Transverse colon (tissue), 4 donors: ENCODE results near the gene TRAF3. TPM values are rescaled to one million over a fixed set of nuclear protein-coding genes. Genes with fewer than 3 reads are reported as not detected.
A peak's percentile ranks its signal among the peaks of the same experiment; 100 is the strongest.

Source experiments
- DNase-seq: peaks from one replicate; pipeline ENCODE4 v3.0.0-alpha.2; 2019
- H3K27ac ChIP-seq, 4 donors: fragments of 200-600 bp; sonication (generic); 2 replicates each; pipeline ENCODE4 v1.5.1; 2016 to 2018; ENCODE audit warnings: inconsistent platforms in 4 of 4
- H3K27me3 ChIP-seq: fragments of 200-600 bp; sonication (generic); 2 replicates; pipeline ENCODE4 v1.5.1; 2017; ENCODE audit warnings: inconsistent platforms
- H3K36me3 ChIP-seq, 4 donors: fragments of 200-600 bp; sonication (generic); 2 replicates each; pipeline ENCODE4 v1.5.1; 2017 to 2019; ENCODE audit warnings: inconsistent platforms in 4 of 4
- H3K4me1 ChIP-seq, 4 donors: fragments of 200-600 bp; sonication (generic); 2 replicates each; pipeline ENCODE4 v1.5.1; 2017 to 2020; ENCODE audit warnings: inconsistent platforms in 4 of 4
- H3K4me3 ChIP-seq, 4 donors: fragments of 200-600 bp; sonication (generic); 1 replicate in 1 of 4; 2 replicates in 3 of 4; pipeline versions ENCODE4 v1.5.1 to v1.6.1; 2017 to 2019; ENCODE audit warnings: inconsistent platforms in 4 of 4
- H3K9me3 ChIP-seq, 2 donors: fragments of 200-600 bp; sonication (generic); 2 replicates each; pipeline ENCODE4 v1.5.1; 2017 to 2019; ENCODE audit warnings: inconsistent platforms in 2 of 2
- EP300 ChIP-seq: sonication (generic); formaldehyde crosslinking; IDR thresholded peaks from one replicate; pipeline ENCODE4 v1.6.1; 2017; ENCODE audit warnings: antibody characterized with exemption, low read depth
- POLR2A ChIP-seq: fragments of 450-650 bp; IDR thresholded peaks from one replicate; pipeline ENCODE4 v1.6.1; 2016; ENCODE audit warnings: antibody characterized with exemption, mild to moderate bottlenecking, moderate library complexity
- POLR2AphosphoS5 ChIP-seq, 3 donors: sonication (generic); formaldehyde crosslinking; IDR thresholded peaks; one replicate each; pipeline ENCODE4 v1.6.1; 2016; ENCODE audit warnings: antibody characterized with exemption in 3 of 3
- WGBS, 2 donors: methylation state at CpG; one replicate each; pipeline ENCODE4 v1.1.5; 2018; ENCODE audit warnings: low coverage in 1 of 2; 5-methylcytosine and 5-hydroxymethylcytosine counted together
- in situ Hi-C, 4 donors: fragments of 200-750 bp; cut with MboI; loops; one replicate each; pipeline versions ENCODE4 v1.15.0 to v1.15.1; 2017; ENCODE audit warnings: low sequenced_read_pairs in 3 of 4, low pct_ligation_motif_present in 1 of 4, low pct_unique_long_range_greater_than_20kb in 1 of 4
- intact Hi-C: fragments of 100-400 bp; cut with DNase I; formaldehyde crosslinking; loops from one replicate; pipeline ENCODE4 v1.15.1; 2023; ENCODE audit warnings: low total_unique reads
- total RNA-seq, 4 donors: library from RNA; depleted of rRNA; stranded (reverse); fragments of >200 nt; gene quantifications; one replicate each; pipeline ENCODE4 v1.1.0, GENCODE V29; 2016
- TF ChIP-seq, protein P1 (sequence below), 5 experiments: fragments of 200-600 bp in 3 of 5; fragments of 450-650 bp in 2 of 5; sonication (generic) in 3 of 5; IDR thresholded peaks; 1 replicate in 2 of 5; 2 replicates in 3 of 5; pipeline ENCODE4 v1.5.1; 2016 to 2017; ENCODE audit warnings: antibody characterized with exemption in 5 of 5, inconsistent platforms in 3 of 5, mild to moderate bottlenecking in 2 of 5, moderate library complexity in 1 of 5

TRAF3 gene
- total RNA-seq, 4 donors from 2014 or later = 18.7 to 28.9 (median 25.0) TPM

DNA sequence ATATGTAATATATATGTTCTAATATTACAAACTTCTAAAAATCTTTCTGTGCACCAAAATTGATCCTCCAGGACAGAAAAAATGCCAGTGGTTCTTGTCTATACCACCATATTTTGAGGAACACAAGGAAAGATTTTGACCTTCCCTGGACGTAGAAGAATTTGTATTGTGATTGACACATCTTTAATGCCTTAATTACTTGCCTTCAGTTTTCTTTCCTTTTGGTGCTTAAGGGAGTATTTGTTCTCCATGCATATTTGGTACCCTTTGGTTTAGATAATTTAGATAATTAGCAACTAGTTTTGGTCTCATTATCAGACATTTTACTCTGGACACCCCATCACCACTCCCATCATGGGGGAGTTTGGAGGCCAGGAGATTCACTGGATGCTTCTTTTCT, 27.6 kb downstream of the TRAF3 start:
- peak overlapping the region in 2 of 4 donors; percentile 15 to 60 for H3K27ac ChIP-seq
- H3K9me3 ChIP-seq = no peaks in the 10 kb centered on the region
- in situ Hi-C loops = no loop called here
- no peaks in the 10 kb centered on the region for H3K36me3 ChIP-seq
- intact Hi-C loops = no loop called here
- peaks cover 17 to 36% (median 20%) of the 10 kb centered on the region in 4 donors for H3K4me1 ChIP-seq
- no peaks in the 10 kb centered on the region for H3K27me3 ChIP-seq
- DNase-seq = no peak
- 80 to 82% methylated on average over 1 of the region's 1 CpG for WGBS, 2 donors
- H3K4me3 ChIP-seq = no peak overlapping the region
- TF ChIP-seq POLR2AphosphoS5 (IDR thresholded peaks at IDR 0.05) = no peak
- TF ChIP-seq, protein P1, sequence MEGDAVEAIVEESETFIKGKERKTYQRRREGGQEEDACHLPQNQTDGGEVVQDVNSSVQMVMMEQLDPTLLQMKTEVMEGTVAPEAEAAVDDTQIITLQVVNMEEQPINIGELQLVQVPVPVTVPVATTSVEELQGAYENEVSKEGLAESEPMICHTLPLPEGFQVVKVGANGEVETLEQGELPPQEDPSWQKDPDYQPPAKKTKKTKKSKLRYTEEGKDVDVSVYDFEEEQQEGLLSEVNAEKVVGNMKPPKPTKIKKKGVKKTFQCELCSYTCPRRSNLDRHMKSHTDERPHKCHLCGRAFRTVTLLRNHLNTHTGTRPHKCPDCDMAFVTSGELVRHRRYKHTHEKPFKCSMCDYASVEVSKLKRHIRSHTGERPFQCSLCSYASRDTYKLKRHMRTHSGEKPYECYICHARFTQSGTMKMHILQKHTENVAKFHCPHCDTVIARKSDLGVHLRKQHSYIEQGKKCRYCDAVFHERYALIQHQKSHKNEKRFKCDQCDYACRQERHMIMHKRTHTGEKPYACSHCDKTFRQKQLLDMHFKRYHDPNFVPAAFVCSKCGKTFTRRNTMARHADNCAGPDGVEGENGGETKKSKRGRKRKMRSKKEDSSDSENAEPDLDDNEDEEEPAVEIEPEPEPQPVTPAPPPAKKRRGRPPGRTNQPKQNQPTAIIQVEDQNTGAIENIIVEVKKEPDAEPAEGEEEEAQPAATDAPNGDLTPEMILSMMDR (IDR thresholded peaks at IDR 0.05) = no peak
- no peak for TF ChIP-seq EP300
- no peak for TF ChIP-seq POLR2A

DNA sequence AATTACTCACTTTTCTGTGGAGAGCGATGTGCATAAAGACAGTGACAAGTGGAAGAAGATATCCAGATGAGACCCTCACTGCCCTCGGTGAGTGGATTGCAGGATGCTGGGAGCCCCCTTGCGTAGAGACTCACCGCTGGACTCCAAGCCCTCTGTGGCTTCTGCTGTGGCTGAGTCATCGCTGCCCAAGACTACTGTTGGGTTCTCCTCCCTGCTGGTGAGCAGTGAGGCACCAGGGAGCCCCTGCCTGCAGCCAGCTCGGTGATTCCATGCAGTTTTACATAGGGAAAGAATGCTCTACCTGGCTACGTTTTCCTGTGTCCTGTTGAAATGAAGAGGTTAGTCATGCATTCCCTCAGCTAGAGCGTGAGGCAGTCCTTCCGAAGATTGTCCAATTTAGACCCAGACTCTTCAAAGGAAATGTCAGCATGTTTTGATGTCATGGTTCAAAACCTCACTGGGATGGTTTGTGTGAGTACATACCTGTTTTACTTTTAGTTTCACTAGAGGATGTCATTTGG, 28.2 kb downstream of the TRAF3 start:
- in situ Hi-C loops (no loop called here), intact Hi-C loops (no loop called here)
- peak; percentile 46 for DNase-seq
- 69 to 83% methylated on average over 1 to 9 of the region's 9 CpGs for WGBS, 2 donors
- H3K4me1 ChIP-seq = peaks cover 17 to 32% (median 20%) of the 10 kb centered on the region in 4 donors
- no peaks in the 10 kb centered on the region for H3K27me3 ChIP-seq
- H3K4me3 ChIP-seq = no peak overlapping the region
- peak overlapping the region in 3 of 4 donors; percentile 15 to 60 (median 49) for H3K27ac ChIP-seq
- TF ChIP-seq POLR2A (no peak), EP300 (no peak), POLR2AphosphoS5 (IDR thresholded peaks at IDR 0.05) (no peak)
- TF ChIP-seq, protein P1 (IDR thresholded peaks at IDR 0.05) = no peak
- H3K9me3 ChIP-seq = no peaks in the 10 kb centered on the region
- no peaks in the 10 kb centered on the region for H3K36me3 ChIP-seq

DNA sequence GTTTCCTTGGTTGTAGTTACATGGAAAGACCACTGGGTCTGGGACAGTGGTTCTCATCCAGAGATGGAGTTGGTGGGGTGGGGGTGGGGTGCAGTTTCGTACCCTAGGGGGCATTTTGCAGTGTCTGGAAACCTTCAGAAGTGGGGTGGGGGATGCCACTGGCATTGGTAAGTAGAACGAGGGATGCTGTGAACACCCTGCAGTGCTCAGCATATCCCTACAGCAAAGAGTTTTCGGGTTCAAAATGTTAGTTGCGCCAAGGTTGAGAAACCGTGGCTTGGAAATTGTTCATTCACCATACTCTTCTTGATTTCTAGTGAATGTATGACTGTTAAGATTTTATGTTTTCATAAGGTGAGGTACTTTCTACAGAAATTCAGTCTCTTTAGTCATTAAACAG, 28.7 kb downstream of the TRAF3 start:
- Histone ChIP-seq H3K36me3 (no peaks in the 10 kb centered on the region), H3K4me3 (no peak overlapping the region), H3K27me3 (no peaks in the 10 kb centered on the region), H3K4me1 (peaks cover 17 to 32% (median 20%) of the 10 kb centered on the region in 4 donors), H3K9me3 (no peaks in the 10 kb centered on the region), H3K27ac (peak overlapping the region in 3 of 4 donors; percentile 44 to 60 (median 49))
- no peak for DNase-seq
- intact Hi-C loops (no loop called here), in situ Hi-C loops (no loop called here)
- TF ChIP-seq, protein P1 (IDR thresholded peaks at IDR 0.05) = no peak
- TF ChIP-seq POLR2A = no peak
- TF ChIP-seq POLR2AphosphoS5 (IDR thresholded peaks at IDR 0.05) = no peak
- no peak for TF ChIP-seq EP300
- WGBS, 2 donors = 86 to 100% methylated on average over 3 to 5 of the region's 5 CpGs

GRCh38 chr14:102806447-102806846, 29.2 kb downstream of the TRAF3 start:
- in situ Hi-C loops = no loop called here
- Histone ChIP-seq H3K27ac (peak overlapping the region; percentile 11 to 60 (median 46)), H3K36me3 (no peaks in the 10 kb centered on the region), H3K9me3 (no peaks in the 10 kb centered on the region), H3K4me1 (peaks cover 17 to 35% (median 20%) of the 10 kb centered on the region in 4 donors), H3K27me3 (no peaks in the 10 kb centered on the region), H3K4me3 (no peak overlapping the region)
- intact Hi-C loops = no loop called here
- no peak for DNase-seq
- WGBS, 2 donors = 82% methylated on average over 4 of the region's 4 CpGs; no CpG with 5 or more reads in 1 of the 2 donors
- no peak for TF ChIP-seq EP300
- TF ChIP-seq, protein P1 (IDR thresholded peaks at IDR 0.05) = no peak
- no peak for TF ChIP-seq POLR2AphosphoS5 (IDR thresholded peaks at IDR 0.05)
- no peak for TF ChIP-seq POLR2A
